ENCODE results near the gene TCF4. TPM values are rescaled to one million over a fixed set of nuclear protein-coding genes. Genes with fewer than 3 reads are reported as not detected.

TCF4 gene
- total and polyA plus RNA-seq, 7 donors, result 3.5 to 149 (median 106) TPM

- Histone ChIP-seq H3K4me3 (no peak overlapping the region), H3K9me3 (no peaks in the 10 kb centered on the region), H3K27me3 (no peaks in the 10 kb centered on the region), H3K4me1 (peaks cover 0 to 10% (median 3%) of the 10 kb centered on the region in 4 donors), H3K27ac (no peak overlapping the region), H3K36me3 (peaks cover 0 to 10% (median 0%) of the 10 kb centered on the region in 4 donors)
- 80 to 82% methylated on average over 12 of the region's 12 CpGs for WGBS, 2 donors
- no peak for DNase-seq
- TF ChIP-seq POLR2AphosphoS5 (IDR thresholded peaks at IDR 0.05) (no peak), EP300 (IDR thresholded peaks at IDR 0.05) (no peak), POLR2A (IDR thresholded peaks at IDR 0.05) (no peak)
- TF ChIP-seq, protein P1, sequence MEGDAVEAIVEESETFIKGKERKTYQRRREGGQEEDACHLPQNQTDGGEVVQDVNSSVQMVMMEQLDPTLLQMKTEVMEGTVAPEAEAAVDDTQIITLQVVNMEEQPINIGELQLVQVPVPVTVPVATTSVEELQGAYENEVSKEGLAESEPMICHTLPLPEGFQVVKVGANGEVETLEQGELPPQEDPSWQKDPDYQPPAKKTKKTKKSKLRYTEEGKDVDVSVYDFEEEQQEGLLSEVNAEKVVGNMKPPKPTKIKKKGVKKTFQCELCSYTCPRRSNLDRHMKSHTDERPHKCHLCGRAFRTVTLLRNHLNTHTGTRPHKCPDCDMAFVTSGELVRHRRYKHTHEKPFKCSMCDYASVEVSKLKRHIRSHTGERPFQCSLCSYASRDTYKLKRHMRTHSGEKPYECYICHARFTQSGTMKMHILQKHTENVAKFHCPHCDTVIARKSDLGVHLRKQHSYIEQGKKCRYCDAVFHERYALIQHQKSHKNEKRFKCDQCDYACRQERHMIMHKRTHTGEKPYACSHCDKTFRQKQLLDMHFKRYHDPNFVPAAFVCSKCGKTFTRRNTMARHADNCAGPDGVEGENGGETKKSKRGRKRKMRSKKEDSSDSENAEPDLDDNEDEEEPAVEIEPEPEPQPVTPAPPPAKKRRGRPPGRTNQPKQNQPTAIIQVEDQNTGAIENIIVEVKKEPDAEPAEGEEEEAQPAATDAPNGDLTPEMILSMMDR (IDR thresholded peaks at IDR 0.05), result no peak
- intact Hi-C loops (cut with DNase I), result no loop called here
Observed at GRCh38 chr18:55458456-55459203, 129.4 kb downstream of the TCF4 start.

- Histone ChIP-seq H3K4me3 (no peak overlapping the region), H3K4me1 (peaks cover 0 to 16% (median 13%) of the 10 kb centered on the region in 4 donors), H3K27ac (no peak overlapping the region), H3K36me3 (peaks cover 0 to 10% (median 0%) of the 10 kb centered on the region in 4 donors), H3K27me3 (no peaks in the 10 kb centered on the region), H3K9me3 (no peaks in the 10 kb centered on the region)
- TF ChIP-seq POLR2A (IDR thresholded peaks at IDR 0.05), result no peak
- no peak for TF ChIP-seq POLR2AphosphoS5 (IDR thresholded peaks at IDR 0.05)
- TF ChIP-seq EP300 (IDR thresholded peaks at IDR 0.05), result no peak
- TF ChIP-seq, protein P1 (IDR thresholded peaks at IDR 0.05), result no peak
- 47 to 48% methylated on average over 2 of the region's 2 CpGs for WGBS, 2 donors
- DNase-seq, result no peak
- intact Hi-C loops (cut with DNase I), result no loop called here
Observed at GRCh38 chr18:55457028-55457427, 131.0 kb downstream of the TCF4 start.

- Histone ChIP-seq H3K27me3 (no peaks in the 10 kb centered on the region), H3K27ac (no peak overlapping the region), H3K36me3 (peaks cover 0 to 9% (median 0%) of the 10 kb centered on the region in 4 donors), H3K9me3 (no peaks in the 10 kb centered on the region), H3K4me3 (no peak overlapping the region), H3K4me1 (peaks cover 0 to 19% (median 18%) of the 10 kb centered on the region in 4 donors)
- no peak for TF ChIP-seq POLR2A (IDR thresholded peaks at IDR 0.05)
- TF ChIP-seq, protein P1 (IDR thresholded peaks at IDR 0.05), result no peak
- no peak for TF ChIP-seq POLR2AphosphoS5 (IDR thresholded peaks at IDR 0.05)
- no peak for TF ChIP-seq EP300 (IDR thresholded peaks at IDR 0.05)
- DNase-seq, result no peak
- intact Hi-C loops (cut with DNase I), result no loop called here
- 48 to 79% methylated on average over 5 of the region's 5 CpGs for WGBS, 2 donors
Observed at GRCh38 chr18:55455938-55456337, 132.1 kb downstream of the TCF4 start.

GRCh38 chr18:55453186-55453585 is 134.8 kb downstream of the TCF4 start:
- peaks cover 0 to 38% (median 21%) of the 10 kb centered on the region in 4 donors for H3K4me1 ChIP-seq
- intact Hi-C loops (cut with DNase I), result no loop called here
- H3K27ac ChIP-seq, result no peak overlapping the region
- H3K4me3 ChIP-seq, result no peak overlapping the region
- H3K27me3 ChIP-seq, result no peaks in the 10 kb centered on the region
- WGBS, 2 donors, result 67 to 71% methylated on average over 1 of the region's 1 CpG
- no peak for DNase-seq
- TF ChIP-seq POLR2A (IDR thresholded peaks at IDR 0.05) (no peak), POLR2AphosphoS5 (IDR thresholded peaks at IDR 0.05) (no peak), EP300 (IDR thresholded peaks at IDR 0.05) (no peak)
- TF ChIP-seq, protein P1 (IDR thresholded peaks at IDR 0.05), result no peak
- H3K36me3 ChIP-seq, result no peaks in the 10 kb centered on the region
- no peaks in the 10 kb centered on the region for H3K9me3 ChIP-seq

Measured in sigmoid colon (tissue), 7 donors.